PC-3 (cell line): ENCODE data around the gene ADD1. TPM values are rescaled to one million over a fixed set of nuclear protein-coding genes. Genes with fewer than 3 reads are reported as not detected.

ENCODE experiments used
- ATAC-seq: fragments of 200-7000 bp; cut with Tn5 transposase; 2 replicates; pipeline ENCODE4 v1.9.1; 2020; ENCODE audit warnings: mild to moderate bottlenecking, moderate library complexity
- Bru-seq: library from RNA; stranded (reverse); fragments of 400-500 nt; gene quantifications from one replicate; lab custom pipeline; 2021; lab: Mats Ljungman, UMichigan
- BruChase-seq, 2 experiments: library from RNA; stranded (reverse); fragments of 400-500 nt; gene quantifications; one replicate each; lab custom pipeline; 2021; lab: Mats Ljungman, UMichigan
- BruUV-seq: library from RNA; stranded (reverse); fragments of 400-500 nt; replicated peaks from 2 replicates; lab custom pipeline; 2021; lab: Mats Ljungman, UMichigan
- CTCF ChIA-PET: fragments of 300-600 bp; sonication (Branson Sonifier 250); formaldehyde crosslinking; loops from one replicate; lab custom pipeline; 2022; ENCODE audit warnings: antibody characterized with exemption; lab: Charles Lee
- POLR2A ChIA-PET: fragments of 300-600 bp; sonication (Branson Sonifier 250); formaldehyde crosslinking; loops from one replicate; lab custom pipeline; 2022; ENCODE audit warnings: antibody characterized with exemption; ENCODE audit not compliant: unreplicated experiment; lab: Charles Lee
- DNase-seq: peaks from one replicate; pipeline ENCODE4 v3.0.0-alpha.2; 2015
- H2AFZ ChIP-seq: fragments of 300-600 bp; sonication (generic); 2 replicates; pipeline ENCODE4 v1.6.0; 2016; ENCODE audit warnings: antibody characterized with exemption, low read length
- H3F3A ChIP-seq: fragments of 300-600 bp; sonication (generic); one replicate; pipeline ENCODE4 v1.6.0; 2017; ENCODE audit warnings: antibody characterized with exemption, low read length, control low read depth, mild to moderate bottlenecking; ENCODE audit not compliant: unreplicated experiment
- H3K27ac ChIP-seq: fragments of 300-600 bp; sonication (generic); 2 replicates; pipeline ENCODE4 v1.5.1; 2016; ENCODE audit warnings: mild to moderate bottlenecking, low read length
- H3K27me3 ChIP-seq: fragments of 300-600 bp; sonication (generic); 2 replicates; pipeline ENCODE4 v1.6.1; 2016; ENCODE audit warnings: low read length, mixed read lengths
- H3K36me3 ChIP-seq: fragments of 300-600 bp; sonication (generic); 2 replicates; pipeline ENCODE4 v1.6.1; 2016; ENCODE audit warnings: low read depth, mixed run types, low read length, mixed read lengths
- H3K4me1 ChIP-seq: fragments of 300-600 bp; sonication (generic); 2 replicates; pipeline ENCODE4 v1.5.1; 2016; ENCODE audit warnings: low read length; ENCODE audit not compliant: insufficient read depth
- H3K4me2 ChIP-seq: fragments of 300-600 bp; sonication (generic); 2 replicates; pipeline ENCODE4 v1.6.0; 2016; ENCODE audit warnings: low read length
- H3K4me3 ChIP-seq: fragments of 300-600 bp; sonication (generic); 2 replicates; pipeline ENCODE4 v1.5.1; 2016; ENCODE audit warnings: mild to moderate bottlenecking, low read length, mixed read lengths
- H3K79me2 ChIP-seq: fragments of 300-600 bp; sonication (generic); 2 replicates; pipeline ENCODE4 v1.6.1; 2017; ENCODE audit warnings: low read length, mixed read lengths
- H3K9ac ChIP-seq: fragments of 300-600 bp; sonication (generic); 2 replicates; pipeline ENCODE4 v1.6.0; 2016; ENCODE audit warnings: mild to moderate bottlenecking, low read length
- H3K9me2 ChIP-seq: fragments of 300-600 bp; sonication (generic); replicated peaks from 2 replicates; pipeline ENCODE4 v1.6.1; 2016; ENCODE audit warnings: mixed run types, low read length, mixed read lengths
- H3K9me3 ChIP-seq: fragments of 300-600 bp; sonication (generic); 2 replicates; pipeline ENCODE4 v1.6.1; 2016; ENCODE audit warnings: low read length, mixed read lengths
- H4K20me1 ChIP-seq: fragments of 300-600 bp; sonication (generic); 2 replicates; pipeline ENCODE4 v1.6.1; 2016; ENCODE audit warnings: low read length, mixed read lengths
- CTCF ChIP-seq: fragments of 300-600 bp; sonication (generic); conservative IDR thresholded peaks from 2 replicates; pipeline ENCODE4 v1.5.1; 2017; ENCODE audit warnings: antibody characterized with exemption, low read depth, mild to moderate bottlenecking, low read length
- EZH2 ChIP-seq: fragments of 300-600 bp; sonication (generic); IDR thresholded peaks from one replicate; pipeline ENCODE4 v1.6.1; 2017; ENCODE audit warnings: antibody characterized with exemption, mild to moderate bottlenecking, low read length; ENCODE audit not compliant: unreplicated experiment
- EZH2phosphoT487 ChIP-seq: fragments of 300-600 bp; sonication (generic); IDR thresholded peaks from 2 replicates; pipeline ENCODE4 v1.6.1; 2018; ENCODE audit warnings: mild to moderate bottlenecking, antibody characterized with exemption, low read length, borderline replicate concordance
- intact Hi-C: fragments of 100-400 bp; cut with micrococcal nuclease; formaldehyde crosslinking; loops from 2 replicates; pipeline ENCODE4 v1.9.0; 2023
- long read RNA-seq: library from polyadenylated mRNA; unstranded; transcript quantifications from one replicate; pipeline ENCODE4 v2.0.0, GENCODE V29; 2021; ENCODE audit not compliant: unreplicated experiment
- total RNA-seq: library from RNA; depleted of rRNA; stranded (reverse); fragments of >200 nt; gene quantifications from 2 replicates; pipeline ENCODE4 v1.2.3, GENCODE V29; 2014; rRNA removed

ADD1 gene
- 118 and 124 TPM in 2 replicates for total RNA-seq
- Bru-seq, nascent RNA, result percentile 72 among the genes with signal in this experiment
- BruChase-seq, experiment 1, labeled RNA remaining after a 6-hour chase, result percentile 77 among the genes with signal in this experiment
- percentile 75 among the genes with signal in this experiment for BruChase-seq, experiment 2, labeled RNA remaining after a 2-hour chase
- long read RNA-seq, full-length matches to known transcripts, result 9 of 134 reads
- long read RNA-seq, partial matches to known transcripts, result 81 of 134 reads
- long read RNA-seq, other reads (novel, unspliced or antisense), result 44 of 134 reads

- Histone ChIP-seq H3K4me2 (peak within 1 kb of the TSS; percentile 99), H3K79me2 (peaks cover 44% of the 10 kb centered on the region), H4K20me1 (peaks cover 10% of the 10 kb centered on the region; the same call in 1 of the 2 replicates), H3K9me2 (no peaks in the 10 kb centered on the region), H3K27ac (no peak within 1 kb of the TSS), H3K9ac (peak within 1 kb of the TSS; percentile 92), H3F3A (no peaks in the 10 kb centered on the region), H2AFZ (peak within 1 kb of the TSS; percentile 89), H3K4me1 (peaks cover 14% of the 10 kb centered on the region), H3K9me3 (no peaks in the 10 kb centered on the region), H3K27me3 (no peaks in the 10 kb centered on the region), H3K36me3 (no peaks in the 10 kb centered on the region), H3K4me3 (peak within 1 kb of the TSS; percentile 97)
- intact Hi-C loops, result loop anchor here (10.0 kb wide), 2 partner anchors 61 to 79 kb away; no protein-coding TSS in a partner anchor
- BruUV-seq, result no TSS peak
- TF ChIP-seq CTCF (no peak), EZH2 (no peak), EZH2phosphoT487 (no peak)
- CTCF ChIA-PET, result no interaction called here
- POLR2A ChIA-PET, result interaction anchor here (0.6 kb wide), 1 partner anchor 88 kb away, joined by 3 read pairs; no protein-coding TSS in a partner anchor
- peak; percentile 91 for DNase-seq
- peak; percentile 81 for ATAC-seq
Measured at GRCh38 chr4:2843263-2843940, at the start of gene ADD1. ADD1 (plus strand) TSS chr4:2843844; CDS start chr4:2875916, 32,072 bp downstream.

GRCh38 chr4:2794486-2795299 lies 49.0 kb upstream of the ADD1 start:
- intact Hi-C loops, result no loop called here
- no peaks in the 10 kb centered on the region for H3K9me3 ChIP-seq
- H3K4me2 ChIP-seq, result peak overlapping the region; percentile 83
- TF ChIP-seq EZH2phosphoT487 (no peak), CTCF (no peak), EZH2 (no peak)
- H3K9me2 ChIP-seq, result no peaks in the 10 kb centered on the region
- H3K27ac ChIP-seq, result 0 out of 2 replicates have a peak overlapping the region, but pooled peaks have one; percentile 5
- H3K79me2 ChIP-seq, result no peaks in the 10 kb centered on the region
- no peak overlapping the region for H2AFZ ChIP-seq
- ChIA-PET CTCF (no interaction called here), POLR2A (no interaction called here)
- no peaks in the 10 kb centered on the region for H4K20me1 ChIP-seq
- peak; percentile 9 for ATAC-seq
- H3K4me1 ChIP-seq, result peaks cover 26% of the 10 kb centered on the region
- H3K36me3 ChIP-seq, result no peaks in the 10 kb centered on the region
- no peaks in the 10 kb centered on the region for H3K27me3 ChIP-seq
- DNase-seq, result no peak
- peak overlapping the region; percentile 27; the same call in 1 of the 2 replicates for H3K9ac ChIP-seq
- BruUV-seq, result TSS peak; percentile 38
- no peaks in the 10 kb centered on the region for H3F3A ChIP-seq
- 0 out of 2 replicates have a peak overlapping the region, but pooled peaks have one; percentile 67 for H3K4me3 ChIP-seq
